Amniotic epithelial cell (primary cell): Measurements from ENCODE around the gene PHTF2.
"Not testable (repeated sequence)": the region's sequence is repeated elsewhere in the genome, so short reads cannot be mapped to it uniquely, and the experiment has no call there.

ENCODE experiments used
- DNase-seq: peaks from one replicate; pipeline ENCODE4 v3.0.0-alpha.2; 2010; ENCODE audit warnings: low read depth

The PHTF2 gene

DNA sequence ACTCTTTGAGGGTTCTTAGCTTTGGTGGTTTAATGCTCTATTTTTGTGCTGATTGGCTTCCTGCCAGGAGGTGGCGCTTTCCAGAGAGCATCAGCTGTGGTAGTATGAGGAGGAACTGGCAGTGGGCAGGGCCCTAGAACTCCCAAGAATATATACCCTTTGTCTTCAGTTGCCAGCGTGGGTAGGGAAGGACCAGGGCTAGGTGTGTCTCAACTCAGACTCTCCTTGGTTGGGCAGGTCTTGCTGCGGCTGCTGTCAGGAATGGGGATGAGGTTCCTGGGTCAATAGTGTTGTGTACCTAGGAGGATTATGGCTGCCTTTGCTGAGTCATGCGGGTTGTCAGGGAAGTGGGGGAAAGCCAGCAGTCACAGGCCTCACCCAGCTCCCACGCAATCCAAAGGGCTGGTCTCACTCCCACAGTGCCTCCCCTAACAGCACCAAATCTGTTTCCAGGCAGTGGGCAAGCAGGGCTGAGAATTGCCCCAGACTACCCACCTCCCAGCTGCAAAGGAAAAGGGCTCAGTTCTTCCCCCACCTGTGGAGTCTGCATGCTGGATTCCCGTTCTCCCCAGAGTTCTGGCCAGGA lies 191.5 kb downstream of the PHTF2 start:
- peak; percentile 23 for DNase-seq

DNA sequence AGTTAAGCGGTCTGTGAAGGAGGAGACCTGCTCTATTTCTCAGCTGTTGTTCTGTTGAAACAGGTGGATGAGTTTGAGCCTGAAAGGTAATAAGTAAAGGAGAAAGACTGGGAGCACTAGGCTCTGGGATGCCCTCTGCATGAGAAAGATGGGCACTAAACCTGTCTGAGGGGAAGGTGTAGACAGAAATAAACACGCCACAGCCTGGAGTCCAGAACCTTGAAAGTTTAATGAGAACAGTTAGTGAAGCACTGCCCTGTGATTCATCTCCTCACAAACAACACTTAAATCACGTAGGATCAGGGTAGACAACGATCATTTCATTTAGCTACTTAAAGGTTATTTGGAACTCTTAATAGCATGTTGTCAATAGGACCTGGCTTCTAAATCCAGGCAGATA lies 193.1 kb downstream of the PHTF2 start:
- DNase-seq, result peak; percentile 3

DNA sequence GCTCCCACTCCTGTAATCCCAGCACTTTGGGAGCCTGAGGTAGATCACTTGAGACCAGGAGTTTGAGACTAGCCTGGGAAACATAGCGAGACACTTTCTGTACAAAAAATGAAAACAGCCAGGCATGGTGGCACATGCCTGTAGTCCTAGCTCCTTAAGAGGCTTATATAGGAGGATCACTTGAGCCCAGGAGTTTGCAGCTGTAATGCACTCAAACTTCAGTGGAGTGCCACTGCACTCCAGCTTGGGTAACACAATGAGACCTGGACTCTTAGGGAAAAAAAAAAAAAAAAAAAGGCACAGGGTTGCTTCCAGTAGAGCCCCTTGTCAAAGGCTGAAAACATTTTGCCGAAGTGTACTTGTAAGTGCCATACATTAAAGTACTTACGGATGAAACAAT lies 195.3 kb downstream of the PHTF2 start:
- no peak for DNase-seq

DNA sequence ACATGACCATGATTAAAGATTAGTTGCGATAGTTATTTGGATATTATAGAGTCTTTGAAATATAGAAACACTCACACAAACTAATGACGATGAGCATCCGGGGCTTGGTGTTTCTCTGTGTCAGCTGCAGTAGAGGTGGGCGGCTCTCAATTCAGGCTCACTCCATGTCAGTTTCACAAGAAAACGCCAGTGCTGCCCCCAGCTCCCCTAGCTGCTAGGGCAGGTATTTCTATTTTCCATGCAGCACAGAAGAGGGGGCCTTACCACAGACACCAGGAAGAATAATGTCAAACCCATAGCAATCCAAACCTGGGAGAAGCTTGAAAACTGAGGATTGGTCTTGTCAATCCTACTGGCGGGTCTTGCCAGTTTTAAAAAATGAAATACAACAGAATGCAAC lies 197.1 kb downstream of the PHTF2 start:
- DNase-seq, result no peak

DNA sequence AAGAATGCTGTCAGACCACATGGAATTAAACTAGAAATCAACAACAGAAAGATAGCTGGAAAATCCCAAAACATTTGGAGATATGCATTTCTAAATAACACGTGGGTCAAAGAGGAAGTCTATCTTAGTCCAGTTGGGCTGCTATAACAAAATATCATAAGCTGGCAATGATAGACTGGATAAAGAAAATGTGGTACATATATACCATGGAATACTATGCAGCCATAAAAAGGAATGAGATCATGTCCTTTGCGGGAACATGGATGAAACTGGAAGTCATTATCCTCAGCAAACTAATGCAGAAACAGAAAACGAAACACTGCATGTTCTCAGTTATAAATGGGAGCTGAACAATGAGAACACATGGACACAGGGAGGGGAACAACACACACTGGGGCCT lies 200.6 kb downstream of the PHTF2 start:
- DNase-seq, result not testable (repeated sequence)

DNA sequence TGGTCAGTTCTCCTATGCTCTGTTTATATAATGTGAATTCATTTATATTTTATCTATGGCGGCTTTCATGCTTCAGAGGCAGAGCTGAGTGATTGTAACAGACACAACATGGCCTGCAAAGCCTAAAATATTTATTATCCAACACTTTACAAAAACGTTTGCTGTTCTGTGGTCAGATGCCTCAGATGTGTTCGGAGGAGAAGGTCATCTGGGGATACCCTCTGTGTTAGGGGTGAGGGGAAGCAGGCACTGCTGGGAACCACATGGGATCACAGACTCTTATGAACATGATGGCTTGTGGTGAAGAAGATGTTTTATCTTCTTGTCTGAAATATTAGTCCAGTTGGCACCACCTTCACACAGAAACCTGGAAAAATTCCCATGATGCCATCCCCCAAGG lies 203.4 kb downstream of the PHTF2 start:
- DNase-seq, result peak; percentile 50

DNA sequence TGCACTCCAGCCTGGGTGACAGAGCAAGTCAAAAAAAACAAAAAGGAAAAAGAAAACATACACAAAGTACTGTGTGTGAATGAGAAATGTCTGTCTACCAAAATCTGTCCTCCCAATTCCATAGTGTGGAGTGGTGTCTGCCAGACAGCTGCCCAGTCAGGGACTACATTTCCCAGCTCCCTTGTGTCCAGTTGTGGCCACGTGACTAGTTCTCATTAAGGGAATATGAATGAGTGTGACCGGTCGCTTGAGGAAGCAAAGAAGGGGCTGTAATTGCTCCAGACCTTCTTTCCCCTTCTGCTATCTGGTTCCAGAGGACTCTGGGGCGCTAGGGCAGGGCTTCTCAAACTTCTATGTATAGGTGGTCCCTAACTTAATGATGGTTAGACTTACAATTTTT lies 204.1 kb downstream of the PHTF2 start:
- no peak for DNase-seq

DNA sequence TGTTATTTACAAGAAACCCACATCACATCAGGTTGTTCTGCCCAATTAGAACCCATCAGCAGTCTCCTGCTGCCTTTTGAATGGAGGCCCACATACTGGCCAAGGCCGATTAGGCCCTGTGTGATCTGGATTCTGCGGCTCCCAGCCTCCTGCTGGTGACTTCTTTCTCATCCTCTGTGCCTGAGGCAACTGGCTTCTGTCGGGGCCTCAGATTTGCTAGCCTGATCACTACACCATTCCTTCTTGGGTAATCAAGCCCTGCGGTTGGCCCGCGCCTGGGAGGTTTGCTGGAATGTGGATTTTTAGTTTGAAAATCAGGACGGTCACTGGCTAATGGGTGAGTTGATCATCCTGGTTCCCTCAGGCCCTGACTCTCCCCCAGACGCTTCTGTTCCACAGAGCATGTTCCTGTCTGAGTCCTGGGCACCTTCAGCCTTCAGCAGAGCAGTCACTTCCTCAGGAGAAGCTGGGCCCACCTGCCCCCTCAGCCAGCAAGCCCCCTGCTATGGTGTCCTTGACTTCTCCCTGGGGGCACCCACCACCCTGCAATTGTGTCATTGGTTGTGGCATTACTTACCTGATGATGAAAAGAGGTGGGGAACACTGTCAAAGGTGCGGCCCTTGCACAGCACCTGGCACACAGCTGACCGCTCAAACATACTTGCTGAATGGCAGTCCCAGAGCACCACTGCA lies 207.6 kb downstream of the PHTF2 start:
- DNase-seq, result no peak
